ENCODE results near the gene MRGPRF. TPM values are rescaled to one million over a fixed set of nuclear protein-coding genes. Genes with fewer than 3 reads are reported as not detected.

MRGPRF gene
- total RNA-seq, 1 experiment from 2014 or later, result 0.76 TPM

GRCh38 chr11:69007975-69008381 is 5.1 kb downstream of the MRGPRF start:
- Histone ChIP-seq H4K20me1 (ENCODE audit: insufficient read depth) (no peaks in the 10 kb centered on the region), H3K9ac (ENCODE audit: low read length) (peak overlapping the region; percentile 69), H3K4me1 (ENCODE audit: control insufficient read depth in 1 of 2, insufficient read depth in 2 of 2, low read length in 2 of 2) (peaks cover 38 to 50% of the 10 kb centered on the region in 2 experiments), H3K9me2 (ENCODE audit: insufficient read depth) (no peaks in the 10 kb centered on the region), H3K27ac (ENCODE audit: low read depth, low read length) (peak overlapping the region; percentile 64), H3K27me3 (ENCODE audit: insufficient read depth, low read length) (no peaks in the 10 kb centered on the region), H3K79me2 (ENCODE audit: insufficient read depth, low read length) (no peaks in the 10 kb centered on the region), H3K36me3 (ENCODE audit: control insufficient read depth in 1 of 2, insufficient read depth in 2 of 2, low read length in 2 of 2) (no peaks in the 10 kb centered on the region), H3K4me3 (replicated peaks in 1 of 2; ENCODE audit: low read depth in 1 of 2, low read length in 2 of 2) (no peak overlapping the region), H3K4me2 (ENCODE audit: low read length) (peak overlapping the region; percentile 78), H2AFZ (ENCODE audit: low read depth, low read length, poor library complexity, severe bottlenecking) (no peak overlapping the region), H3K9me3 (ENCODE audit: control insufficient read depth in 1 of 2, insufficient read depth in 1 of 2, low read depth in 1 of 2, low read length in 2 of 2) (no peaks in the 10 kb centered on the region)
- DNase-seq (ENCODE audit: low read depth, low spot score) (no peak), ATAC-seq (no peak)
- intact Hi-C loops (cut with micrococcal nuclease), result no loop called here
- RAD21 ChIA-PET (ENCODE audit: low non-redundant PET in 1 of 2, low total read pairs in 2 of 2, uncharacterized antibody in 2 of 2, unreplicated experiment in 2 of 2), result no interaction called here
- TF ChIP-seq EZH2 (IDR thresholded peaks at IDR 0.05) (no peak), FOSL1 (IDR thresholded peaks at IDR 0.05; ENCODE audit: low read depth) (no peak), JUND (IDR thresholded peaks at IDR 0.05) (no peak), SIN3A (IDR thresholded peaks at IDR 0.05; ENCODE audit: low read depth) (no peak), EZH2phosphoT487 (IDR thresholded peaks at IDR 0.05; ENCODE audit: borderline replicate concordance) (no peak), ATF3 (IDR thresholded peaks at IDR 0.05) (no peak), EGR1 (IDR thresholded peaks at IDR 0.05; ENCODE audit: low read depth) (no peak), ZFX (IDR thresholded peaks at IDR 0.05) (no peak), REST (IDR thresholded peaks at IDR 0.05; ENCODE audit: low read depth) (no peak), CEBPB (IDR thresholded peaks at IDR 0.05; ENCODE audit: low read depth) (no peak), SP1 (IDR thresholded peaks at IDR 0.05; ENCODE audit: low read depth) (no peak), POLR2AphosphoS5 (IDR thresholded peaks at IDR 0.05; ENCODE audit: low read depth, low read length) (no peak), CBX3 (IDR thresholded peaks at IDR 0.05; ENCODE audit: low read depth) (no peak), SRF (IDR thresholded peaks at IDR 0.05; ENCODE audit: low read depth) (no peak)
- TF ChIP-seq, protein P1, sequence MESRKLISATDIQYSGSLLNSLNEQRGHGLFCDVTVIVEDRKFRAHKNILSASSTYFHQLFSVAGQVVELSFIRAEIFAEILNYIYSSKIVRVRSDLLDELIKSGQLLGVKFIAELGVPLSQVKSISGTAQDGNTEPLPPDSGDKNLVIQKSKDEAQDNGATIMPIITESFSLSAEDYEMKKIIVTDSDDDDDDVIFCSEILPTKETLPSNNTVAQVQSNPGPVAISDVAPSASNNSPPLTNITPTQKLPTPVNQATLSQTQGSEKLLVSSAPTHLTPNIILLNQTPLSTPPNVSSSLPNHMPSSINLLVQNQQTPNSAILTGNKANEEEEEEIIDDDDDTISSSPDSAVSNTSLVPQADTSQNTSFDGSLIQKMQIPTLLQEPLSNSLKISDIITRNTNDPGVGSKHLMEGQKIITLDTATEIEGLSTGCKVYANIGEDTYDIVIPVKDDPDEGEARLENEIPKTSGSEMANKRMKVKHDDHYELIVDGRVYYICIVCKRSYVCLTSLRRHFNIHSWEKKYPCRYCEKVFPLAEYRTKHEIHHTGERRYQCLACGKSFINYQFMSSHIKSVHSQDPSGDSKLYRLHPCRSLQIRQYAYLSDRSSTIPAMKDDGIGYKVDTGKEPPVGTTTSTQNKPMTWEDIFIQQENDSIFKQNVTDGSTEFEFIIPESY (IDR thresholded peaks at IDR 0.05; ENCODE audit: extremely low read depth, insufficient replicate concordance, low read length), result no peak
- TF ChIP-seq, protein P2, sequence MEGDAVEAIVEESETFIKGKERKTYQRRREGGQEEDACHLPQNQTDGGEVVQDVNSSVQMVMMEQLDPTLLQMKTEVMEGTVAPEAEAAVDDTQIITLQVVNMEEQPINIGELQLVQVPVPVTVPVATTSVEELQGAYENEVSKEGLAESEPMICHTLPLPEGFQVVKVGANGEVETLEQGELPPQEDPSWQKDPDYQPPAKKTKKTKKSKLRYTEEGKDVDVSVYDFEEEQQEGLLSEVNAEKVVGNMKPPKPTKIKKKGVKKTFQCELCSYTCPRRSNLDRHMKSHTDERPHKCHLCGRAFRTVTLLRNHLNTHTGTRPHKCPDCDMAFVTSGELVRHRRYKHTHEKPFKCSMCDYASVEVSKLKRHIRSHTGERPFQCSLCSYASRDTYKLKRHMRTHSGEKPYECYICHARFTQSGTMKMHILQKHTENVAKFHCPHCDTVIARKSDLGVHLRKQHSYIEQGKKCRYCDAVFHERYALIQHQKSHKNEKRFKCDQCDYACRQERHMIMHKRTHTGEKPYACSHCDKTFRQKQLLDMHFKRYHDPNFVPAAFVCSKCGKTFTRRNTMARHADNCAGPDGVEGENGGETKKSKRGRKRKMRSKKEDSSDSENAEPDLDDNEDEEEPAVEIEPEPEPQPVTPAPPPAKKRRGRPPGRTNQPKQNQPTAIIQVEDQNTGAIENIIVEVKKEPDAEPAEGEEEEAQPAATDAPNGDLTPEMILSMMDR (IDR thresholded peaks at IDR 0.05 in 2 of 3, conservative IDR thresholded peaks at IDR 0.05 in 1 of 3; ENCODE audit: borderline replicate concordance in 1 of 3, insufficient read depth in 1 of 3, low read depth in 2 of 3, low read length in 2 of 3), result no peak
- no TSS peak for BruUV-seq (replicated peaks)
- POLR2A ChIA-PET, result no interaction called here
- CTCF ChIA-PET, result interaction anchor here (1.7 kb wide), 1 partner anchor 36 kb away, joined by 4 read pairs; no protein-coding TSS in a partner anchor
